Fibroblast of lung (primary cell): ENCODE measurements around the gene P2RY6.

Experiments used
- EZH2 ChIP-seq: IDR thresholded peaks from 2 replicates; pipeline ENCODE4 v1.5.1; 2012; ENCODE audit warnings: low read length, control low read depth, mild to moderate bottlenecking; ENCODE audit errors: missing control alignments
- TF ChIP-seq, protein P1 (sequence below), 2 donors: IDR thresholded peaks in 1 of 2; conservative IDR thresholded peaks in 1 of 2; 1 replicate in 1 of 2; 2 replicates in 1 of 2; pipeline ENCODE4 v1.5.1; 2011 to 2012; ENCODE audit warnings: low read length in 2 of 2, control low read depth in 1 of 2, inconsistent platforms in 1 of 2, low read depth in 1 of 2, mild to moderate bottlenecking in 1 of 2

GRCh38 chr11:73233692-73234470, 38.3 kb upstream of the P2RY6 start:
- TF ChIP-seq, protein P1, sequence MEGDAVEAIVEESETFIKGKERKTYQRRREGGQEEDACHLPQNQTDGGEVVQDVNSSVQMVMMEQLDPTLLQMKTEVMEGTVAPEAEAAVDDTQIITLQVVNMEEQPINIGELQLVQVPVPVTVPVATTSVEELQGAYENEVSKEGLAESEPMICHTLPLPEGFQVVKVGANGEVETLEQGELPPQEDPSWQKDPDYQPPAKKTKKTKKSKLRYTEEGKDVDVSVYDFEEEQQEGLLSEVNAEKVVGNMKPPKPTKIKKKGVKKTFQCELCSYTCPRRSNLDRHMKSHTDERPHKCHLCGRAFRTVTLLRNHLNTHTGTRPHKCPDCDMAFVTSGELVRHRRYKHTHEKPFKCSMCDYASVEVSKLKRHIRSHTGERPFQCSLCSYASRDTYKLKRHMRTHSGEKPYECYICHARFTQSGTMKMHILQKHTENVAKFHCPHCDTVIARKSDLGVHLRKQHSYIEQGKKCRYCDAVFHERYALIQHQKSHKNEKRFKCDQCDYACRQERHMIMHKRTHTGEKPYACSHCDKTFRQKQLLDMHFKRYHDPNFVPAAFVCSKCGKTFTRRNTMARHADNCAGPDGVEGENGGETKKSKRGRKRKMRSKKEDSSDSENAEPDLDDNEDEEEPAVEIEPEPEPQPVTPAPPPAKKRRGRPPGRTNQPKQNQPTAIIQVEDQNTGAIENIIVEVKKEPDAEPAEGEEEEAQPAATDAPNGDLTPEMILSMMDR (conservative IDR thresholded peaks at IDR 0.05 in 1 of 2, IDR thresholded peaks at IDR 0.05 in 1 of 2; ENCODE audit: low read depth in 1 of 2, low read length in 2 of 2) = no peak
- no peak for TF ChIP-seq EZH2
